Caco-2 (cell line): ENCODE measurements around the gene CETP. TPM values are rescaled to one million over a fixed set of nuclear protein-coding genes. Genes with fewer than 3 reads are reported as not detected.

Experiments
- BruUV-seq: library from RNA; stranded (reverse); fragments of 400-500 nt; replicated peaks from 2 replicates; lab custom pipeline; 2021; lab: Mats Ljungman, UMichigan
- CTCF ChIA-PET: fragments of 300-600 bp; sonication (Branson Sonifier 250); formaldehyde crosslinking; loops from one replicate; lab custom pipeline; 2022; ENCODE audit warnings: antibody characterized with exemption; lab: Charles Lee
- POLR2A ChIA-PET: fragments of 300-600 bp; sonication (Branson Sonifier 250); formaldehyde crosslinking; loops from one replicate; lab custom pipeline; 2022; ENCODE audit warnings: antibody characterized with exemption; lab: Charles Lee
- DNase-seq, 2 experiments: peaks; one replicate each; pipeline versions ENCODE4 v3.0.0 to v3.0.0-alpha.2; 2020 to 2022
- H3K27me3 ChIP-seq: replicated peaks from 2 replicates; pipeline ENCODE4 v1.6.0; 2011; ENCODE audit warnings: low read length; ENCODE audit not compliant: control insufficient read depth, insufficient read depth
- H3K36me3 ChIP-seq: 2 replicates; pipeline ENCODE4 v1.5.1; 2011; ENCODE audit warnings: low read length; ENCODE audit not compliant: control insufficient read depth, insufficient read depth
- H3K4me1 ChIP-seq: fragments of 250-450 bp; sonication (Bioruptor Pico); 2 replicates; pipeline ENCODE4 v1.5.1; 2020; ENCODE audit warnings: mild to moderate bottlenecking
- H3K4me3 ChIP-seq: 2 replicates; pipeline ENCODE4 v1.5.1; 2011; ENCODE audit warnings: low read depth, mild to moderate bottlenecking, control low read depth, low read length
- H3K9me3 ChIP-seq: fragments of 250-450 bp; sonication (Bioruptor Pico); 2 replicates; pipeline ENCODE4 v1.5.1; 2020; ENCODE audit warnings: mild to moderate bottlenecking, moderate library complexity
- H3K27ac Mint-ChIP-seq: one replicate; pipeline ENCODE4 v1.8.0; 2022; ENCODE audit warnings: mixed read lengths; ENCODE audit not compliant: unreplicated experiment
- H3K27me3 Mint-ChIP-seq: one replicate; pipeline ENCODE4 v1.8.0; 2022; ENCODE audit warnings: mixed read lengths; ENCODE audit not compliant: insufficient read depth, unreplicated experiment
- H3K36me3 Mint-ChIP-seq: one replicate; pipeline ENCODE4 v1.8.0; 2022; ENCODE audit warnings: mild to moderate bottlenecking, mixed read lengths; ENCODE audit not compliant: insufficient read depth, unreplicated experiment
- H3K4me1 Mint-ChIP-seq: one replicate; pipeline ENCODE4 v1.8.0; 2022; ENCODE audit warnings: low read depth, mixed read lengths; ENCODE audit not compliant: unreplicated experiment
- H3K4me3 Mint-ChIP-seq: one replicate; pipeline ENCODE4 v1.8.0; 2022; ENCODE audit warnings: mild to moderate bottlenecking, moderate library complexity, mixed read lengths; ENCODE audit not compliant: unreplicated experiment
- H3K9me3 Mint-ChIP-seq: one replicate; pipeline ENCODE4 v1.8.0; 2022; ENCODE audit warnings: mixed read lengths; ENCODE audit not compliant: unreplicated experiment
- intact Hi-C: fragments of 100-400 bp; cut with micrococcal nuclease; formaldehyde crosslinking; loops from one replicate; pipeline ENCODE4 v1.10.0; 2022; ENCODE audit not compliant: unreplicated experiment
- total RNA-seq: library from RNA; stranded (reverse); gene quantifications from 2 replicates; pipeline ENCODE4 v1.2.3, GENCODE V29; 2022
- TF ChIP-seq, protein P1 (sequence below), 2 experiments: fragments of 200-600 bp in 1 of 2; IDR thresholded peaks; 1 replicate in 1 of 2; 2 replicates in 1 of 2; pipeline versions ENCODE4 v1.5.1 to v1.8.0; 2011 to 2022; ENCODE audit warnings: antibody characterized with exemption in 1 of 2, control low read depth in 1 of 2, inconsistent platforms in 1 of 2, low read depth in 1 of 2, low read length in 1 of 2, mild to moderate bottlenecking in 1 of 2, moderate library complexity in 1 of 2; ENCODE audit not compliant: insufficient read depth in 1 of 2, severe bottlenecking in 1 of 2, unreplicated experiment in 1 of 2

CETP gene
- total RNA-seq, 1 experiment from 2014 or later = not detected

DNA sequence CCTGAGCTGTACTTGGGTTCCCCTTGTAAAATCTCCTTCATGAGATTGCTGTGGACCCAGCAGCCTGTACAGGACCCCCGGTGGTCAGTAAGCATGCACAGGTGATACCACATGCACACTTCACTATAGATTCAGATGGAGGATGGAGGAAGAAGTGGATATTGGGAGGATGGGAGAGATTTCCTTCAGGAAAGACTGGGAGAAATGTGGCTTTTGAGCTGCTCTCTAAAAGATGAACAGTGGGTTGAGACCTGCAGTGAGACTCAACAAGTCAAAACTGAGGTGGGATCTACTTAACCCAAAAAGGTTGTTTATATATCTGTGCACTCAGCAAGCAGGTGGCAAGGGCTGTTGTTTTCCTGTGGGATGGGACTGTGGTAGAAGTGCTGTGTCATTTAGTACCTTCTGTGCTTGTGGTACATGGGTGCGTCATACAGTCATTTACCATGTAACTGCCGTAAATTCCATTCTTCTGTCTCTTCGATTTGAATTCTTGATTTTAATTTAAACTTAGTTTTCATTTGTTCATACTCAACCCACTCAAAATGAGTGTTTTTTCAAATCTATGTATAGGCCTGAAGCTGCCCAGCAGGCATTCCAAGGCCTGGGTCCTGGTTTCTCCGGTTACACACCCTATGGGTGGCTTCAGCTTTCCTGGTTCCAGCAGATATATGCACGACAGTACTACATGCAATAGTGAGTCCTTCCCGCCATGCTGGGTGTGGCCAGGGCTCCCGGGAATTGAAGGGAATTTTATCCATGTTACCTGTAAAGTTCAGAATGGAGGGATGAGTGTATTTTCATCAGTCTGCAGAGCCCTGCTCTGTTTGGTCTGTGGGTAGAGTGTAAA is 22.9 kb upstream of the CETP start:
- H3K36me3 Mint-ChIP-seq = peaks cover 100% of the 10 kb centered on the region
- peaks cover 15% of the 10 kb centered on the region for H3K36me3 ChIP-seq
- H3K4me3 ChIP-seq = no peak overlapping the region
- CTCF ChIA-PET = no interaction called here
- H3K4me1 ChIP-seq = peaks cover 9% of the 10 kb centered on the region
- DNase-seq = no peak
- no peaks in the 10 kb centered on the region for H3K9me3 ChIP-seq
- no peaks in the 10 kb centered on the region for H3K9me3 Mint-ChIP-seq
- POLR2A ChIA-PET = interaction anchor here (0.6 to 1.1 kb wide), 2 partner anchors 50 to 67 kb away, joined by 3 to 5 read pairs; partner anchors contain the start of gene NLRC5
- H3K27me3 ChIP-seq = no peaks in the 10 kb centered on the region
- peak overlapping the region; percentile 43 for H3K27ac Mint-ChIP-seq
- no peak overlapping the region for H3K4me3 Mint-ChIP-seq
- peaks cover 23% of the 10 kb centered on the region for H3K4me1 Mint-ChIP-seq
- no peaks in the 10 kb centered on the region for H3K27me3 Mint-ChIP-seq
- TF ChIP-seq, protein P1, sequence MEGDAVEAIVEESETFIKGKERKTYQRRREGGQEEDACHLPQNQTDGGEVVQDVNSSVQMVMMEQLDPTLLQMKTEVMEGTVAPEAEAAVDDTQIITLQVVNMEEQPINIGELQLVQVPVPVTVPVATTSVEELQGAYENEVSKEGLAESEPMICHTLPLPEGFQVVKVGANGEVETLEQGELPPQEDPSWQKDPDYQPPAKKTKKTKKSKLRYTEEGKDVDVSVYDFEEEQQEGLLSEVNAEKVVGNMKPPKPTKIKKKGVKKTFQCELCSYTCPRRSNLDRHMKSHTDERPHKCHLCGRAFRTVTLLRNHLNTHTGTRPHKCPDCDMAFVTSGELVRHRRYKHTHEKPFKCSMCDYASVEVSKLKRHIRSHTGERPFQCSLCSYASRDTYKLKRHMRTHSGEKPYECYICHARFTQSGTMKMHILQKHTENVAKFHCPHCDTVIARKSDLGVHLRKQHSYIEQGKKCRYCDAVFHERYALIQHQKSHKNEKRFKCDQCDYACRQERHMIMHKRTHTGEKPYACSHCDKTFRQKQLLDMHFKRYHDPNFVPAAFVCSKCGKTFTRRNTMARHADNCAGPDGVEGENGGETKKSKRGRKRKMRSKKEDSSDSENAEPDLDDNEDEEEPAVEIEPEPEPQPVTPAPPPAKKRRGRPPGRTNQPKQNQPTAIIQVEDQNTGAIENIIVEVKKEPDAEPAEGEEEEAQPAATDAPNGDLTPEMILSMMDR (IDR thresholded peaks at IDR 0.05; ENCODE audit: insufficient read depth in 1 of 2, low read depth in 1 of 2, low read length in 1 of 2, severe bottlenecking in 1 of 2, unreplicated experiment in 1 of 2) = no peak
- intact Hi-C loops = no loop called here
- no TSS peak for BruUV-seq

DNA sequence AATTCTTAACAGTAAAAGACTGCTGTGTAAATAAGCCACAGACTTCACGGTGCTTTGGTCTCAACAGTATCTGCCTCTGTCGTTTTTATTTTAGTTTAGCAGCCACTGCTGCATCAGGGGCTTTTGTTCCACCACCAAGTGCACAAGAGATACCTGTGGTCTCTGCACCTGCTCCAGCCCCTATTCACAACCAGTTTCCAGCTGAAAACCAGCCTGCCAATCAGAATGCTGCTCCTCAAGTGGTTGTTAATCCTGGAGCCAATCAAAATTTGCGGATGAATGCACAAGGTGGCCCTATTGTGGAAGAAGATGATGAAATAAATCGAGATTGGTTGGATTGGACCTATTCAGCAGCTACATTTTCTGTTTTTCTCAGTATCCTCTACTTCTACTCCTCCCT is 21.9 kb upstream of the CETP start:
- ChIA-PET POLR2A (no interaction called here), CTCF (no interaction called here)
- peaks cover 4% of the 10 kb centered on the region; the same call in 1 of the 2 replicates for H3K4me1 ChIP-seq
- TF ChIP-seq, protein P1 (IDR thresholded peaks at IDR 0.05; ENCODE audit: insufficient read depth in 1 of 2, low read depth in 1 of 2, low read length in 1 of 2, severe bottlenecking in 1 of 2, unreplicated experiment in 1 of 2) = no peak
- Mint-ChIP-seq H3K9me3 (no peaks in the 10 kb centered on the region), H3K27ac (no peak overlapping the region), H3K36me3 (peaks cover 100% of the 10 kb centered on the region), H3K4me1 (peaks cover 25% of the 10 kb centered on the region), H3K4me3 (no peak overlapping the region), H3K27me3 (no peaks in the 10 kb centered on the region)
- no TSS peak for BruUV-seq
- no peaks in the 10 kb centered on the region for H3K9me3 ChIP-seq
- no peak for DNase-seq
- no peaks in the 10 kb centered on the region for H3K27me3 ChIP-seq
- intact Hi-C loops = no loop called here
- no peak overlapping the region for H3K4me3 ChIP-seq
- peaks cover 14% of the 10 kb centered on the region for H3K36me3 ChIP-seq

DNA sequence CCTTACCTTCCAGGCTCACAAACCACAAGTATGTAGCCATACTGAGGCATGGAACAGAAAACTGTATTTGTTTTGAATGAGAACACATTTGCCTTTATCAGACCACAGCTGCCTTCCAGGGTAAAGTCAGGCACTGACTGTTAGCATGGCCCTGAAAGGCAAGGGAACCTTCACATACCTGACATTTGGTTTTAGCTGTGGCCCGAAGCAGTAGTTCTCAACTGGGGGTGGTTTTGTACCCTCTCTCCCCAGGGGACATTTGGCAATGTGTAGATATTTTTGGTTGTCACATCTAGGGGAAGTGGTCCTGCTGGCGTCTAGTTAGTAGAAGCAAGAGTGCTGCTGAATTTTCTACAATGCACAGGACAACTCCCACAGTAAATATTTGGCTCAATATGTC is 20.7 kb upstream of the CETP start:
- Mint-ChIP-seq H3K27ac (no peak overlapping the region), H3K9me3 (no peaks in the 10 kb centered on the region), H3K27me3 (no peaks in the 10 kb centered on the region), H3K36me3 (peaks cover 100% of the 10 kb centered on the region), H3K4me3 (no peak overlapping the region), H3K4me1 (peaks cover 18% of the 10 kb centered on the region)
- no peaks in the 10 kb centered on the region for H3K27me3 ChIP-seq
- no peak overlapping the region for H3K4me3 ChIP-seq
- intact Hi-C loops = no loop called here
- no TSS peak for BruUV-seq
- DNase-seq = no peak
- peaks cover 14% of the 10 kb centered on the region for H3K36me3 ChIP-seq
- H3K9me3 ChIP-seq = no peaks in the 10 kb centered on the region
- ChIA-PET POLR2A (no interaction called here), CTCF (no interaction called here)
- H3K4me1 ChIP-seq = peaks cover 4% of the 10 kb centered on the region; the same call in 1 of the 2 replicates
- TF ChIP-seq, protein P1 (IDR thresholded peaks at IDR 0.05; ENCODE audit: insufficient read depth in 1 of 2, low read depth in 1 of 2, low read length in 1 of 2, severe bottlenecking in 1 of 2, unreplicated experiment in 1 of 2) = no peak
